B cell (primary cell): ENCODE measurements around the gene GUCA2A. TPM values are rescaled to one million over a fixed set of nuclear protein-coding genes. Genes with fewer than 3 reads are reported as not detected.

Source experiments
- ATAC-seq: fragments of 200-7000 bp; cut with Tn5 transposase; one replicate; pipeline ENCODE4 v1.10.0; 2021; ENCODE audit warnings: low read depth, mild to moderate bottlenecking, moderate number of reproducible peaks, moderate library complexity
- CTCF ChIA-PET: fragments of 350-600 bp; sonication (Branson Sonifier 250); formaldehyde crosslinking; loops from one replicate; lab custom pipeline; 2021; ENCODE audit warnings: antibody characterized with exemption, inconsistent platforms; lab: Charles Lee
- POLR2A ChIA-PET: fragments of 350-600 bp; sonication (Branson Sonifier 250); formaldehyde crosslinking; loops from one replicate; lab custom pipeline; 2021; ENCODE audit warnings: antibody characterized with exemption; lab: Charles Lee
- DNase-seq: peaks from one replicate; pipeline ENCODE4 v3.0.0; 2013
- H2AFZ ChIP-seq: 2 replicates; pipeline ENCODE4 v1.6.1; 2012; ENCODE audit warnings: mild to moderate bottlenecking, low read depth, low read length; ENCODE audit not compliant: insufficient read depth, poor library complexity, severe bottlenecking
- H3K27ac ChIP-seq, 2 donors: 1 replicate in 1 of 2; 2 replicates in 1 of 2; pipeline ENCODE4 v1.5.1; 2012 to 2013; ENCODE audit warnings: low read length in 2 of 2, mild to moderate bottlenecking in 2 of 2, moderate library complexity in 1 of 2
- H3K27me3 ChIP-seq, 4 experiments: fragments of 200-600 bp in 1 of 4; sonication (generic) in 1 of 4; replicated peaks in 1 of 4; 1 replicate in 2 of 4; 2 replicates in 2 of 4; pipeline versions ENCODE4 v1.6.1 to v1.7.0; 2013 to 2016; ENCODE audit warnings: low read length in 3 of 4, mild to moderate bottlenecking in 2 of 4, mixed read lengths in 1 of 4, moderate library complexity in 1 of 4; ENCODE audit not compliant: insufficient read depth in 4 of 4, control insufficient read depth in 3 of 4; ENCODE audit errors: control extremely low read depth in 1 of 4
- H3K36me3 ChIP-seq, 2 experiments: replicated peaks in 1 of 2; 1 replicate in 1 of 2; 2 replicates in 1 of 2; pipeline versions ENCODE4 v1.6.1 to v1.7.1; 2013; ENCODE audit warnings: low read length in 1 of 2; ENCODE audit not compliant: insufficient read depth in 2 of 2, control insufficient read depth in 1 of 2; ENCODE audit errors: control extremely low read depth in 1 of 2, extremely low read depth in 1 of 2
- H3K4me1 ChIP-seq, 2 donors: fragments of 200-600 bp in 1 of 2; sonication (generic) in 1 of 2; 1 replicate in 1 of 2; 2 replicates in 1 of 2; pipeline versions ENCODE4 v1.5.1 to v1.6.1; 2013 to 2017; ENCODE audit warnings: low read length in 2 of 2; ENCODE audit not compliant: control insufficient read depth in 2 of 2, insufficient read depth in 2 of 2
- H3K4me2 ChIP-seq: replicated peaks from 2 replicates; pipeline ENCODE3; 2012; ENCODE audit warnings: mild to moderate bottlenecking, low read depth, low read length; ENCODE audit not compliant: poor library complexity, severe bottlenecking
- H3K4me3 ChIP-seq, 5 experiments: fragments of 200-600 bp in 1 of 5; sonication (generic) in 1 of 5; 1 replicate in 3 of 5; 2 replicates in 2 of 5; pipeline versions ENCODE4 v1.5.1 to v1.7.0; 2011 to 2016; ENCODE audit warnings: low read length in 4 of 5, mild to moderate bottlenecking in 4 of 5, low read depth in 2 of 5, control low read depth in 1 of 5, moderate library complexity in 1 of 5; ENCODE audit not compliant: insufficient read depth in 1 of 5; ENCODE audit errors: control extremely low read depth in 1 of 5, extremely low read depth in 1 of 5
- H3K79me2 ChIP-seq: fragments of 200-600 bp; sonication (generic); one replicate; pipeline ENCODE4 v1.6.0; 2016; ENCODE audit warnings: low read length; ENCODE audit not compliant: control insufficient read depth, insufficient read depth
- H3K9ac ChIP-seq: fragments of 200-600 bp; sonication (generic); 2 replicates; pipeline ENCODE4 v1.6.1; 2017; ENCODE audit warnings: mild to moderate bottlenecking, low read length, moderate library complexity
- H3K9me3 ChIP-seq, 3 donors: one replicate each; pipeline versions ENCODE4 v1.6.1 to v1.7.1; 2013; ENCODE audit warnings: low read length in 2 of 3; ENCODE audit not compliant: control insufficient read depth in 2 of 3, insufficient read depth in 1 of 3; ENCODE audit errors: control extremely low read depth in 1 of 3
- H4K20me1 ChIP-seq: 2 replicates; pipeline ENCODE4 v1.6.0; 2012; ENCODE audit warnings: mild to moderate bottlenecking, low read length; ENCODE audit not compliant: insufficient read depth, control insufficient read depth, poor library complexity, severe bottlenecking
- H3K27ac Mint-ChIP-seq: one replicate; pipeline ENCODE4 v1.8.0; 2021; ENCODE audit warnings: mixed read lengths
- H3K27me3 Mint-ChIP-seq: one replicate; pipeline ENCODE4 v1.8.0; 2021; ENCODE audit warnings: mixed read lengths
- H3K4me1 Mint-ChIP-seq: one replicate; pipeline ENCODE4 v1.8.0; 2021; ENCODE audit warnings: mixed read lengths
- H3K4me3 Mint-ChIP-seq: one replicate; pipeline ENCODE4 v1.8.0; 2021; ENCODE audit warnings: mixed read lengths
- H3K9me3 Mint-ChIP-seq: one replicate; pipeline ENCODE4 v1.8.0; 2022; ENCODE audit warnings: mixed read lengths; ENCODE audit not compliant: insufficient read depth
- CTCF ChIP-seq: fragments of 200-600 bp; IDR thresholded peaks from one replicate; pipeline ENCODE4 v1.8.0; 2022; ENCODE audit warnings: antibody characterized with exemption, mild to moderate bottlenecking
- EZH2 ChIP-seq: IDR thresholded peaks from 2 replicates; pipeline ENCODE4 v1.6.1; 2012; ENCODE audit warnings: borderline replicate concordance, low read depth, mild to moderate bottlenecking, moderate library complexity, low read length; ENCODE audit not compliant: insufficient read depth, poor library complexity, severe bottlenecking
- WGBS: methylation state at CpG from one replicate; pipeline ENCODE4 v1.1.5; 2013; ENCODE audit warnings: missing lambda C conversion rate; ENCODE audit not compliant: insufficient coverage; 5-methylcytosine and 5-hydroxymethylcytosine counted together
- intact Hi-C: fragments of 100-400 bp; cut with micrococcal nuclease; formaldehyde crosslinking; loops from one replicate; pipeline ENCODE4 v1.10.0; 2022
- polyA plus RNA-seq: library from polyadenylated mRNA; depleted of rRNA; stranded (reverse); fragments of >200 nt; gene quantifications from 2 replicates; pipeline ENCODE4 v1.2.3, GENCODE V29; 2012
- total RNA-seq, 2 donors: library from RNA; stranded (reverse); fragments of 120-200 nt in 1 of 2; gene quantifications; 1 replicate in 1 of 2; 2 replicates in 1 of 2; pipeline versions ENCODE4 v1.2.3 to v1.2.4, GENCODE V29; 2013 to 2022

GUCA2A gene
- total and polyA plus RNA-seq, 2 donors (not counting 1 experiment from before 2014, with no cell fraction given), result not detected

DNA sequence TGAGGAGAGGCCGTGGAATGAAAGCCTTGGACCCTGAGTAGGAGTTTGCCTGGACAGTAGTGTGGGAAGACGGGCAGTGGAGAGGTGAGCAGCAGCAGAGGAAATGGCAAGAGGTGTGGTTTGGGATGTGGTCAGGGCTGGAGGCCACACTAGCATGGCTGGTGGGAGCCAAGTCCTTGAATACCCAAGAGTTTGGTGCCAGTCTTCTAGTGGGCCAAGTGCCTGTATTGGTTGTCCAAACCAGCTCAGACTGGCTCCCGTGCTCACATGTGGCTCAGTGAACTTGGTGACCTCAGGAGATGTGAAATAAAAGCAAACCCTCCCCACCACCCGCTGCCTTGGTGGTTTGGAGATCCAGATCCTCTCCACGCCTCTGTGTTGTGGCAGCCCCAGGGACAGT is 2.4 kb downstream of the GUCA2A start:
- ATAC-seq (no peak), DNase-seq (no peak)
- H3K27ac Mint-ChIP-seq, result no peak overlapping the region
- H3K9ac ChIP-seq, result no peak overlapping the region
- no peaks in the 10 kb centered on the region for H3K4me1 ChIP-seq
- no peak for TF ChIP-seq CTCF
- no peak for TF ChIP-seq EZH2
- H3K27me3 ChIP-seq, result peaks cover 0 to 7% (median 0%) of the 10 kb centered on the region in 4 experiments
- CTCF ChIA-PET, result interaction anchor here (1.1 to 4.6 kb wide), 2 partner anchors 10 to 12 kb away, joined by 3 to 17 read pairs; no protein-coding TSS in a partner anchor
- peaks cover 3% of the 10 kb centered on the region for H3K9me3 Mint-ChIP-seq
- H3K36me3 ChIP-seq, result no peaks in the 10 kb centered on the region
- no peaks in the 10 kb centered on the region for H4K20me1 ChIP-seq
- peaks cover 12% of the 10 kb centered on the region for H3K27me3 Mint-ChIP-seq
- H3K4me1 Mint-ChIP-seq, result no peaks in the 10 kb centered on the region
- no peaks in the 10 kb centered on the region for H3K79me2 ChIP-seq
- peaks cover 0 to 5% (median 0%) of the 10 kb centered on the region in 3 donors for H3K9me3 ChIP-seq
- intact Hi-C loops, result no loop called here
- no peak overlapping the region for H3K27ac ChIP-seq
- POLR2A ChIA-PET, result no interaction called here
- H3K4me3 ChIP-seq, result no peak overlapping the region
- no peak overlapping the region for H3K4me3 Mint-ChIP-seq
- WGBS, result 77% methylated on average over 4 of the region's 5 CpGs
- no peak overlapping the region for H2AFZ ChIP-seq
- no peak overlapping the region for H3K4me2 ChIP-seq

DNA sequence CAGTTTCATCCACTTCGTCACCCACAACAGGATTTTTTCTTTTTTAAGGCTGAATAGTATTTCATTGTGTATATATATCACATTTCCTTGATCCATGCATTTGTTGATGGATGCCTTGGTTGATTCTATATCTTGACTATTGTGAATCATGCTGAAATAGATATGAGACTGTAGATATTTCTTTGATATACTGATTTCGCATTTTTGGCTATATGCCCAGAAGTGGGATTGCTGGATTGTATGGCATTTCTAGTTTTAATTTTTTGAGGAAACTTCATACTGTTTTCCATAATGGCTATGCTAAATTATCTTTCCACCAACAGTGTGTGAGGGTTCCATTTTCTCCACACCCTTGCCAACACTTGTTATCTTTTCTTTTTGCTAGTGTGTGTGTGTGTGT is 6.4 kb downstream of the GUCA2A start:
- DNase-seq (no peak), ATAC-seq (no peak)
- Histone ChIP-seq H3K79me2 (no peaks in the 10 kb centered on the region), H3K9ac (no peak overlapping the region), H3K4me3 (no peak overlapping the region), H4K20me1 (no peaks in the 10 kb centered on the region), H3K4me1 (no peaks in the 10 kb centered on the region), H3K27me3 (peaks cover 0 to 3% (median 0%) of the 10 kb centered on the region in 4 experiments), H3K36me3 (no peaks in the 10 kb centered on the region), H3K27ac (no peak overlapping the region), H3K9me3 (peaks cover 0 to 5% (median 0%) of the 10 kb centered on the region in 3 donors), H3K4me2 (no peak overlapping the region), H2AFZ (no peak overlapping the region)
- Mint-ChIP-seq H3K9me3 (peaks cover 3% of the 10 kb centered on the region), H3K27me3 (peaks cover 12% of the 10 kb centered on the region), H3K4me1 (no peaks in the 10 kb centered on the region), H3K27ac (no peak overlapping the region), H3K4me3 (no peak overlapping the region)
- ChIA-PET POLR2A (no interaction called here), CTCF (no interaction called here)
- intact Hi-C loops, result no loop called here
- TF ChIP-seq EZH2, result no peak
- TF ChIP-seq CTCF, result no peak
- WGBS, result no CpG with 5 or more reads among the region's 2 CpGs
